Memory B cell (primary cell): ENCODE data around the gene PDCD5.
A peak's percentile ranks its signal among the peaks of the same experiment; 100 is the strongest.
"Not testable (repeated sequence)": the region's sequence is repeated elsewhere in the genome, so short reads cannot be mapped to it uniquely, and the experiment has no call there.

ENCODE experiments used
- ATAC-seq: fragments of 150-1000 bp; cut with Tn5 transposase; 2 replicates; pipeline ENCODE4 v1.10.0; 2021; ENCODE audit warnings: low read depth, mild to moderate bottlenecking, moderate library complexity
- DNase-seq, 2 donors: peaks; one replicate each; pipeline ENCODE4 v3.0.0; 2022; ENCODE audit warnings: low spot score in 2 of 2
- H3K27ac Mint-ChIP-seq: one replicate; pipeline ENCODE4 v1.8.0; 2022; ENCODE audit warnings: mild to moderate bottlenecking, moderate library complexity, mixed read lengths
- H3K27me3 Mint-ChIP-seq: one replicate; pipeline ENCODE4 v1.8.0; 2022; ENCODE audit warnings: mixed read lengths
- H3K36me3 Mint-ChIP-seq: one replicate; pipeline ENCODE4 v1.8.0; 2022; ENCODE audit warnings: mild to moderate bottlenecking, mixed read lengths
- H3K4me1 Mint-ChIP-seq: one replicate; pipeline ENCODE4 v1.8.0; 2022; ENCODE audit warnings: mixed read lengths
- H3K4me3 Mint-ChIP-seq: one replicate; pipeline ENCODE4 v1.8.0; 2022; ENCODE audit warnings: mild to moderate bottlenecking, moderate library complexity, mixed read lengths
- H3K9me3 Mint-ChIP-seq: one replicate; pipeline ENCODE4 v1.8.0; 2022; ENCODE audit warnings: mixed read lengths

The PDCD5 gene

DNA sequence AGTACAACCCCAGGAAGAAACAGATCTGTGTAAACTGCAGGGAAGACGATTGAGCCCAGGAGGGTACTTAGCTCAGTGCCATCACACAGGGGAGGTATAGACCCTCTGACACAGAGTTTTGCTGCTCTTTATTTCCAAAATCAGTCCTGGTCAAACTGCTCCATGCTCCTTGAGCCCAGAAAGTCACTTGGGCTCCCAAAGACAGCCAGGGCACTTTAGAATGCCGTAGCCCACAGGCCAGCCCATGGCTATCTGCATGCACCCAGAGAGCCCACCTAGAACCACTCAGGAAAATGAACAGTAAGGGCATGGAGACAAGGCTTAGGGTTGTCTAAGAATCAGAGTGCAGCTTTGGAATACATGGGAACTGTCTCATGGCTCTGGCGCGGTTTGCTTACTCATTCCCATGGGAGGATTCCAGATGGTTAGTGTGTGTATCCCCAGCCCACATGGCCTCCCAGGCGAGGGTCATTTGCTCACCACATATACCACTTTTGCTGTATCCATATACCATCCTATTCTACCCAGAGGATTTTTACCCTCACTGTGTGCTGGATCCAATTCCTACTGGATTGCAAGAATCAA is 14.7 kb upstream of the PDCD5 start:
- H3K27me3 Mint-ChIP-seq, result peaks cover 15% of the 10 kb centered on the region
- ATAC-seq, result no peak
- no peak for DNase-seq
- H3K4me1 Mint-ChIP-seq, result no peaks in the 10 kb centered on the region
- no peaks in the 10 kb centered on the region for H3K36me3 Mint-ChIP-seq
- no peaks in the 10 kb centered on the region for H3K9me3 Mint-ChIP-seq
- H3K27ac Mint-ChIP-seq, result no peak overlapping the region
- no peak overlapping the region for H3K4me3 Mint-ChIP-seq

GRCh38 chr19:32567486-32567885 is 13.5 kb upstream of the PDCD5 start:
- Mint-ChIP-seq H3K9me3 (no peaks in the 10 kb centered on the region), H3K4me1 (no peaks in the 10 kb centered on the region), H3K27ac (no peak overlapping the region), H3K4me3 (no peak overlapping the region), H3K27me3 (peaks cover 13% of the 10 kb centered on the region), H3K36me3 (no peaks in the 10 kb centered on the region)
- ATAC-seq (no peak), DNase-seq (no peak)

GRCh38 chr19:32570081-32570785 is 10.8 kb upstream of the PDCD5 start:
- ATAC-seq (peak; percentile 58), DNase-seq (no peak)
- H3K27ac Mint-ChIP-seq, result no peak overlapping the region
- peaks cover 15% of the 10 kb centered on the region for H3K27me3 Mint-ChIP-seq
- H3K9me3 Mint-ChIP-seq, result no peaks in the 10 kb centered on the region
- no peak overlapping the region for H3K4me3 Mint-ChIP-seq
- no peaks in the 10 kb centered on the region for H3K36me3 Mint-ChIP-seq
- H3K4me1 Mint-ChIP-seq, result no peaks in the 10 kb centered on the region

DNA sequence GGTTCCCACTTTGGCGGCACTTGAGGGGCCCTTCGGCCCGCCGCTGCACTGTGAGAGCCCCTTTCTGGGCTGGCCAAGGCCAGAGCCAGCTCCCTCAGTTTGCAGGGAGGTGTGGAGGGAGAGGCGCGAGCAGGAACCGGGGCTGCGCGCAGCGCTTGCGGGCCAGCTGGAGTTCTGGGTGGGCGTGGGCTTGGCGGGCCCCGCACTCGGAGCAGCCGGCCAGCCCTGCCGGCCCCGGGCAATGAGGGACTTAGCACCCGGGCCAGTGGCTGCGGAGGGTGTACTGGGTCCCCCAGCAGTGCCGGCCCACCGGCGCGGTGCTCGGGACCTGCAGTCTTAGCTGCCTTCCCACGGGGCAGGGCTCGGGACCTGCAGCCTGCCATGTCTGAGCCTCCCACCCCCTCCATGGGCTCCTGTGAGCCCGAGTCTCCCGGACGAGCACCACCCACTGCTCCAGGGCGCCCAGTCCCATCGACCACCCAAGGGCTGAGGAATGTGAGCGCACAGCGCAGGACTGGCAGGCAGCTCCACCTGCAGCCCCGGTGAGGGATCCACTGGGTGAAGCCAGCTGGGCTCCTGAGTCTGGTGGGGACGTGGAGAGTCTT is 9.4 kb upstream of the PDCD5 start:
- not testable (repeated sequence) for H3K9me3 Mint-ChIP-seq, ATAC-seq
- H3K27me3 Mint-ChIP-seq, result peaks cover 18% of the 10 kb centered on the region

GRCh38 chr19:32572700-32573491 is 8.1 kb upstream of the PDCD5 start:
- H3K27ac Mint-ChIP-seq, ATAC-seq, H3K36me3 Mint-ChIP-seq, DNase-seq, H3K9me3 Mint-ChIP-seq, H3K4me1 Mint-ChIP-seq, H3K4me3 Mint-ChIP-seq: not testable (repeated sequence)
- peaks cover 15% of the 10 kb centered on the region for H3K27me3 Mint-ChIP-seq

More for the DNA sequence above, 9.4 kb upstream of the PDCD5 start:
- not testable (repeated sequence) for H3K27ac Mint-ChIP-seq, H3K36me3 Mint-ChIP-seq, H3K4me1 Mint-ChIP-seq, DNase-seq, H3K4me3 Mint-ChIP-seq

- Mint-ChIP-seq H3K36me3 (peaks cover 2% of the 10 kb centered on the region), H3K27ac (no peak overlapping the region), H3K9me3 (peaks cover 1% of the 10 kb centered on the region), H3K4me1 (no peaks in the 10 kb centered on the region), H3K27me3 (peaks cover 14% of the 10 kb centered on the region), H3K4me3 (no peak overlapping the region)
- no peak for ATAC-seq
- DNase-seq, result no peak
Measured at GRCh38 chr19:32573492-32573794, 7.5 kb upstream of the PDCD5 start.

- ATAC-seq (no peak), DNase-seq (no peak)
- peaks cover 7% of the 10 kb centered on the region for H3K27me3 Mint-ChIP-seq
- peaks cover 2% of the 10 kb centered on the region for H3K36me3 Mint-ChIP-seq
- H3K4me1 Mint-ChIP-seq, result peaks cover 3% of the 10 kb centered on the region
- peaks cover 1% of the 10 kb centered on the region for H3K9me3 Mint-ChIP-seq
- H3K4me3 Mint-ChIP-seq, result no peak overlapping the region
- H3K27ac Mint-ChIP-seq, result no peak overlapping the region
Measured at GRCh38 chr19:32576790-32577189, 4.2 kb upstream of the PDCD5 start.

DNA sequence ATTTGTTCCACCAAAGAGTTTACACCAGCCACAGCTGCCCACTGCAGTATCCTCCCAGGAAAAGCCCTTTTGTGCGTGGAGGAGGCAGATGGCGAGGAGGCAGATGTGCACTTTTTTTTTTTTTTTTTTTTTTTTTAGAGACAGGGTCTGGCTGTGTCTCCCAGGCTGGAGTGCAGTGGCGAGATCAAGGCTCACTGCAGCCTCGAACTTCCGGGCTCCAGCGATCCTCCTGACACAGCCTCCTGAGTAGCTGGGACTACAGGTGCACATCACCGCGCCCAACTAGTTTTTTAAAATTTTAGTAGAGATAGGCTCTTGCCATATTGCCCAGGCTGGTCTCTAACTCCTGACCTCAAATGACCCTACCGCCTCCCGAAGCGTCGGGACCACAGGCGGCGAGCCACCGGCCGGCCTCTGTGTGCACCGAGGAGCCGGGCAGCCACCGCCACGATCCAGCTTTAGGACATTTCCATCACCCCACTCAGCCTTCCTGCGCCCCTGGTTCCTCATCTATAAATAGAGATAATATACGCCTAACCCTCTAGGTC is 563 bp upstream of the PDCD5 start:
- H3K9me3 Mint-ChIP-seq, result peaks cover 1% of the 10 kb centered on the region

DNA sequence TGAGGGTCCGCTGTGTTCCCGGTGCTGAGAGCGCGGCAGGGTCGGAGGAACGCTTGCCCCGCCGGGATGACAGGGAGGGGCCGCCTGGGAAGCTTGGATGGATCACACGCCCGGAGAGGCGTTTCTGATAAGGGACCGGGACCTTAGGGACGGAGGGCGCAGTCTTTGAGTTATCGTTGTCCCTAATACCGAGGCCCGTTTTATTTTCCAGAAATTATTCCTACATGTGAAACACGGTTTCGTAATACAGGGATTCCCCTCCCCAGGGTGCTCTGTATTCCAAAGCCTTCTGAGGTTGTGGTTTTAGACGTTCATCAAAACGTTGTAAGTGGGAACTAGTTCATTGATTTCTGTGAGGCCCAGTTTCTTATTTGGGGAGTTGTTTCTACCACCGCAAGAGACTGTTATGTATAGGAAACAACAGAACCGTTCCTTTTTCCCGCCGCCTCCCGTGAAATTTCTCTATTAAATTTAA is 752 bp downstream of the PDCD5 start:
- H3K36me3 Mint-ChIP-seq, result peaks cover 8% of the 10 kb centered on the region
- H3K27ac Mint-ChIP-seq, result peak overlapping the region; percentile 81
- no peaks in the 10 kb centered on the region for H3K9me3 Mint-ChIP-seq
- DNase-seq (no peak), ATAC-seq (no peak)
- peak overlapping the region; percentile 84 for H3K4me3 Mint-ChIP-seq
- peaks cover 2% of the 10 kb centered on the region for H3K27me3 Mint-ChIP-seq
- H3K4me1 Mint-ChIP-seq, result peaks cover 9% of the 10 kb centered on the region

More for the DNA sequence above, 563 bp upstream of the PDCD5 start:
- Mint-ChIP-seq H3K4me1 (peaks cover 9% of the 10 kb centered on the region), H3K4me3 (peak overlapping the region; percentile 97), H3K27me3 (peaks cover 5% of the 10 kb centered on the region), H3K36me3 (peaks cover 4% of the 10 kb centered on the region), H3K27ac (peak overlapping the region; percentile 81)
- DNase-seq (peak in 1 of 2 donors; percentile 5), ATAC-seq (peak; percentile 5)

DNA sequence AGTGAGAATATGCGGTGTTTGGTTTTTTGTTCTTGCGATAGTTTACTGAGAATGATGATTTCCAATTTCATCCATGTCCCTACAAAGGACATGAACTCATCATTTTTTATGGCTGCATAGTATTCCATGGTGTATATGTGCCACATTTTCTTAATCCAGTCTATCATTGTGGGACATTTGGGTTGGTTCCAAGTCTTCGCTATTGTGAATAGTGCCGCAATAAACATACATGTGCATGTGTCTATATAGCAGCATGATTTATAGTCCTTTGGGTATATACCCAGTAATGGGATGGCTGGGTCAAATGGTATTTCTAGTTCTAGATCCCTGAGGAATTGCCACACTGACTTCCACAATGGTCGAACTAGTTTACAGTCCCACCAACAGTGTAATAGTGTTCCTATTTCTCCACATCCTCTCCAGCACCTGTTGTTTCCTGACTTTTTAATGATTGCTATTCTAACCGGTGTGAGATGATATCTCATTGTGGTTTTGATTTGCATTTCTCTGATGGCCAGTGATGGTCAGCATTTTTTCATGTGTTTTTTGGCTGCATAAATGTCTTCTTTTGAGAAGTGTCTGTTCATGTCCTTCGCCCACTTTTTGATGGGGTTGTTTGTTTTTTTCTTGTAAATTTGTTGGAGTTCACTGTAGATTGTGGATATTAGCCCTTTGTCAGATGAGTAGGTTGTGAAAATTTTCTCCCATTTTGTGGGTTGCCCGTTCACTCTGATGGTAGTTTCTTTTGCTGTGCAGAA is 6.9 kb downstream of the PDCD5 start:
- H3K4me3 Mint-ChIP-seq, H3K4me1 Mint-ChIP-seq, ATAC-seq, H3K27ac Mint-ChIP-seq, DNase-seq, H3K9me3 Mint-ChIP-seq, H3K27me3 Mint-ChIP-seq: not testable (repeated sequence)
- H3K36me3 Mint-ChIP-seq, result peaks cover 23% of the 10 kb centered on the region

DNA sequence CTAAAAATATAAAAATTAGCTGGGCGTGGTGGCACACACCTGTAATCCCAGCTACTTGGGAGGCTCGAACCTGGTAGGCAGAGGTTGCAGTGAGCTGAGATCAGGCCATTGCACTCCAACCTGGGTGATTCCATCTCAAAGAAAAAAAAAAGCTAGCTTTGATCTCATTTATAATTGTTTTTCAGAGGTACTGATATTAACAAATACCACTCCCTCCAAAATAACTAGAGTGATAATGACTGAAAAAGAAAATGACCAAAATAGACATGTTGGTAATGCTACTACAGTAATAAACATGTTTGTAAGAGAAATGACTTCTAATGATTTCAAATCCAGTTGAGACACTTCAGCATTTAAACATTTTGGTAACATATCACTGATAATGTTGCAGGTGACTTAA is 13.0 kb downstream of the PDCD5 start:
- no peak for ATAC-seq
- H3K27ac Mint-ChIP-seq, result peak overlapping the region; percentile 72
- H3K4me3 Mint-ChIP-seq, result no peak overlapping the region
- peaks cover 33% of the 10 kb centered on the region for H3K36me3 Mint-ChIP-seq
- no peaks in the 10 kb centered on the region for H3K27me3 Mint-ChIP-seq
- DNase-seq, result no peak
- H3K9me3 Mint-ChIP-seq, result peaks cover 2% of the 10 kb centered on the region
- peaks cover 3% of the 10 kb centered on the region for H3K4me1 Mint-ChIP-seq

GRCh38 chr19:32595491-32595890 is 14.5 kb downstream of the PDCD5 start:
- Mint-ChIP-seq H3K36me3 (peaks cover 35% of the 10 kb centered on the region), H3K27ac (no peak overlapping the region)
- no peak for ATAC-seq

GRCh38 chr19:32598022-32598421 is 17.0 kb downstream of the PDCD5 start:
- ATAC-seq (no peak), DNase-seq (no peak)
- peaks cover 28% of the 10 kb centered on the region for H3K36me3 Mint-ChIP-seq
- no peaks in the 10 kb centered on the region for H3K9me3 Mint-ChIP-seq
- no peak overlapping the region for H3K4me3 Mint-ChIP-seq
- no peak overlapping the region for H3K27ac Mint-ChIP-seq
- no peaks in the 10 kb centered on the region for H3K27me3 Mint-ChIP-seq
- H3K4me1 Mint-ChIP-seq, result no peaks in the 10 kb centered on the region

More at GRCh38 chr19:32595491-32595890, 14.5 kb downstream of the PDCD5 start:
- no peak for DNase-seq
- Mint-ChIP-seq H3K4me3 (no peak overlapping the region), H3K9me3 (peaks cover 2% of the 10 kb centered on the region), H3K4me1 (peaks cover 3% of the 10 kb centered on the region), H3K27me3 (no peaks in the 10 kb centered on the region)
